HPDE6-E6E7 (cell line): Measurements from ENCODE around the gene SNED1.

Experiments
- DNase-seq: peaks from one replicate; pipeline ENCODE4 v3.0.0; 2011; ENCODE audit warnings: missing footprints; ENCODE audit errors: extremely low spot score

The SNED1 gene

GRCh38 chr2:241067501-241068135 lies 69.2 kb downstream of the SNED1 start:
- DNase-seq: no peak

- DNase-seq: no peak
These were observed 69.9 kb downstream of the SNED1 start for GRCh38 chr2:241068136-241068941.

GRCh38 chr2:241068942-241069810 lies 70.8 kb downstream of the SNED1 start:
- DNase-seq: no peak

- no peak for DNase-seq
These were observed 71.4 kb downstream of the SNED1 start for GRCh38 chr2:241069821-241070281.

- no peak for DNase-seq
These were observed 71.9 kb downstream of the SNED1 start for GRCh38 chr2:241070361-241070760.

- no peak for DNase-seq
These were observed 72.6 kb downstream of the SNED1 start for GRCh38 chr2:241070811-241071676.

GRCh38 chr2:241071677-241072111 lies 73.3 kb downstream of the SNED1 start:
- DNase-seq: no peak

GRCh38 chr2:241072151-241072550 lies 73.7 kb downstream of the SNED1 start:
- DNase-seq: no peak

GRCh38 chr2:241072553-241073165 lies 74.2 kb downstream of the SNED1 start:
- no peak for DNase-seq

- DNase-seq: no peak
These were observed 75.0 kb downstream of the SNED1 start for GRCh38 chr2:241073166-241074064.

GRCh38 chr2:241074065-241074818 lies 75.8 kb downstream of the SNED1 start:
- DNase-seq: no peak

GRCh38 chr2:241074901-241075540 lies 76.6 kb downstream of the SNED1 start:
- DNase-seq: no peak

GRCh38 chr2:241080405-241081189 lies 82.2 kb downstream of the SNED1 start:
- no peak for DNase-seq

GRCh38 chr2:241081190-241081642 lies 82.8 kb downstream of the SNED1 start:
- DNase-seq: no peak

GRCh38 chr2:241081643-241082340 lies 83.4 kb downstream of the SNED1 start:
- DNase-seq: no peak

GRCh38 chr2:241082341-241083090 lies 84.1 kb downstream of the SNED1 start:
- DNase-seq: no peak
